Heart left ventricle (tissue), 13 donors: ENCODE data around the gene AR.

Experiments
- CTCF ChIP-seq, 12 donors: fragments of 200-600 bp; sonication (generic) in 4 of 12; IDR thresholded peaks; one replicate each; pipeline versions ENCODE4 v1.5.0 to v1.8.0; 2018 to 2022; ENCODE audit warnings: antibody characterized with exemption in 12 of 12, mild to moderate bottlenecking in 5 of 12
- POLR2A ChIP-seq, 2 donors: fragments of 450-650 bp; IDR thresholded peaks; one replicate each; pipeline ENCODE4 v1.6.1; 2017; ENCODE audit warnings: antibody characterized with exemption in 2 of 2, mild to moderate bottlenecking in 2 of 2, moderate library complexity in 2 of 2
- donor health status: ischemic (EF 13 %, LVEDD 7.1; RV severe dilation, severe dysfunction).
- donor health status: DM: no; HTN: yes; CAD: no.
- donor health status: DM: no; HTN: no; CAD: no.
- donor health status: ischemic (EF 25% LVEDD 6.9; RV normal size, moderate dysfunction).
- donor health status: ischemic (EF 25% LVEDD 5.7; RV mildly dilated, moderate dysfunction).
- donor health status: ischemic (EF 35%, LVEDD 5.7; RV mildly dilated, moderate dysfunction).
- donor health status: nonischemic (EF 11% LVEDD 7.7; RV severe dilation, severe dysfunction).
- donor health status: DM: yes; HTN: yes; CAD: no.
- donor health status: PGD.
- donor health status: ischemic (EF 29% LVEDD 5.4; RV normal size, mild dysfunction).
- donor health status: nonischemic (EF 23%, LVEDD 6.1; RV moderate dilation, normal function).

- no peak for TF ChIP-seq CTCF (IDR thresholded peaks at IDR 0.05)
- TF ChIP-seq POLR2A (IDR thresholded peaks at IDR 0.05), result no peak
Measured at GRCh38 chrX:67503453-67503852, 40.4 kb upstream of the AR start.
